T follicular helper cell (primary cell): ENCODE measurements around the gene ARHGAP15.

Experiments
- DNase-seq: peaks from one replicate; pipeline ENCODE4 v3.0.0-alpha.2; 2020; ENCODE audit warnings: low read depth

Gene ARHGAP15

DNA sequence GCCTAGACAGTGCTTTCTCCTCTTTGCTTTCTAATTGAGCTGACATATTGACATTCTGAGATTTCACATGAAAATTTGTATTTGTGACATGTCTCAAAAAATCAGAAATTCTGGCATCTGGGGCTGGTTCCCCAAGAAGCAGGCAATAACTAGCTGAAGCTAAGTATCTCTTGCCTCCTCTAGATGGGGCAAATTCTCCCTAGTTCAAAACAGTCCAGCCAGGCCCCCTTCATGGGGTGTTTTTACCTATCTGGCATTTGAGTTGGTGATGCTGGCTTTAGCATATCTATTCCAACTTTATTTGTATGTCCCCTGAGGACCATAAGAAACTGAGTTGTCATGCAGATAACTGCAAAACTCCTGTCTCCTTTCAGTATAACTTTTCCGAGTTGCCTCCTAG, 39.9 kb downstream of the ARHGAP15 start:
- no peak for DNase-seq

DNA sequence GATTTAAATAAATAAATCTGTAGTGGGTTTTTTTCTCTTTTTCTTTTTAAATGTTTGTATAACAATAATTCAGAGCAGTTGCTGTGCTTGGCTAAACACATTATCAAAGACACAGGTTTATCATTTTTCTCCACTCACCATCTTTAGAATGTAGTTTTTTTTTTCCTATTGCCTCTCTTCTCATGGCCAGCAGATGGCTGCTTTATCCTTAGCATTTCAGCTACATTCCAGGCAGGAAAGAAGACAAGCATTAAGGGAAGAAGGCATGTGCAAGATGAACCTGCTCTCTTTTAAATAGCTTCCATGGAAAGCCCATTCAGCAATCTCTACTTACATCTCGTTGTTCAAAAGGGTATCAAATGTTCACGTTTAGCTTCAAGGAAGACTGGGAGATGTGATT, 42.6 kb downstream of the ARHGAP15 start:
- DNase-seq, result no peak

DNA sequence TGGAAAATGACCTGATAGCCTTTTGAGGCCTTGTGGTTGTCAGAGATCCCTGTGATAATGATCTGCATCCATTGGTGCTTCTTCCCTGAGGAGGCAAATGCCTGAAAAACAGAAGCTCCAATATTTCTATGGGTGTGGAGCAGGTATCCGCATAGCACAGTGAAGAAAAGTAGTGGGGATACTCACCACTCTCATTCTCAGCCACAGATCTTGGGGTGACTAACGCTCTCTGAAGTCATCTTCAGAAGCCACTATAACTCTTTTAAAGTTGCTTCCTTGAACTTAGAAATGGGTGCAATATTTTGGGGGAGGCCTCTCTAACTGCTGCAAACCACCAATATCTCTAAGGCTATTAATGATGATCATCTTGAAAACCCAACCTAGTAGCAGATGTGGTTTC, 46.2 kb downstream of the ARHGAP15 start:
- DNase-seq, result no peak

DNA sequence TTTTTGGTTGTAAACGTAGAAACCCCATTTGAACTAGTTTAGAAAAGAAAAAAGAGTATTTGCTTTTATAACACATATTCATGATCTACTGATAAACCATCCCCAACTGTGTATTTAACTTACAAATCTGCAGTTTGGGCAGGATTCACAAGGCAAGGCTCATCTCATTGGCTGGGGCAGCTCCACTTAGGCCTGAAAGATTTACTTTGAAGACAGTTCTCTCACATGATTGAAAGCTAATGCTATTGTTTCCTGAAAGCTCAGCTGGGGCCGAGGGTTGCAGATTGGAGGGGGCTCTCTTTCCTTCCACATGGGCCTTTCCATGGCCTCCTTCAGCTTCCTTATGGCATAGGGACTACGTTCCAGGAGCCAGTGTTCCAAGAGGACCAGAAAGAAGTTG, 47.4 kb downstream of the ARHGAP15 start:
- no peak for DNase-seq

DNA sequence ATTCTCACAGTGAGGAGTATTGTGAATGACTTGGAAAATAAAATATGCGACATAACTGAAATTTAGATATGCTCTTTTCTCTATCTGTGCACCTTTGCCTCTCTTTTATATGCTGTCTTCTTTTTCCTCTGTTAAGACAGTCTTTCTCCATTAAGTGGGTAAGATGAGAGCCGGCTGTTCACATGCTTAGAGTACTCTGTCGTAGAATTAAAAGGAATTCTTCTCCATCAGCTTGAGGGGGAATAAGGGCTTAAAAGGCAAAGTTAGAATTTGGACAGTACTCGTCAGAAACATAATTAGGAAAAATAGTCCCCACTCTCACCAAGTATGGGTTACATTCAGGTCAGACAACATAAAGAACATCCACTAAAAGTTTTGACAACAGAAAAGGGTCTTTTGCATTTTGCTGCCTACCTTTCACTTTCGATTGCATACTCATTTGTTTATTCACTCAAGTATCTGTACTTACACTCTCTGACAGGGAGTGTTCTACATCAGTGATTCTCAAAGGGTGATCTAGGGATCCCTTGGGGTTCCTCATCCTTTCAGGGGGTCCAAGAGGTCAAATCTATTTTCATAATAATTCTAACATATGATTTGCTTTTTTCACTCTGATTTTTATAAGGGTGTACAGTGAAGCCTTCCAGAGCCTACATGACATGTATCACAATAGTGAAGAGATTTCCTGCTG, 48.0 kb downstream of the ARHGAP15 start:
- DNase-seq, result no peak

DNA sequence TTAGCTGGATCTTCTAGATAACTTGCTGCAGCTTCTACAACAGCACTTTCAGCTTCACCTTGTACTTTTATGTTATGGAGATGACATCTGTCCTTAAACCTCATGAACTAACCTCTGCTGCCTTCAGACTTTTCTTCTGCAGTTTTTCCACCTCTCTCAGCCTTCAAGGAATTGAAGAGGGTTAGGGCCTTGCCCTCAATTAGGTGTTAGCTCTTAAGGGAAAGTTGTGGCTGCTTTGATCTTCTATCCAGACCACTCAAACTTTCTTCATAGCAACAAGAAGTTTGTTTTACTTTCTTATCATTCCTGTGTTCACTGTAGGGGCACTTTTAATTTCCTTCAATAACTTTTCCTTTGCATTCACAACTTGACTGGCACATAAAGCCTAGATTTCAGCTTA, 52.3 kb downstream of the ARHGAP15 start:
- no peak for DNase-seq

DNA sequence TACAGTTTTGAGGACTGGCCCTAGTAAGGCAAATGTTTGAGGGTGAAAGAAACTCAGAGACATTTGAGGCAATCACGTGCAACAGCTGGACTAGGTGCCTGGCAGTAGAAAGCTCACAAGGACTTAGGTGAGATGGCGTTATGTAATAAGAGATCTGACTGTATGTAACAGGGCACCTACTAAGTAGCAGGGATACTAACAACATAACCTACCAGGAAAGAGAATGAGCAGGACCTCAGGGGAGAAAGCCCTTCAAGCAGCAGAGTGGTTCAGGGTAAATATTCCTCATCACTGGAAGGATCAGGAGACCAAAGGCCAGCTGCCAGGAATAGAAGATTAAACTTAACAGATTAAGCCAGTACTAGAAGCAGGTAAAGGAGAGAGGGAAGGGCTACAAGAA, 53.4 kb downstream of the ARHGAP15 start:
- DNase-seq, result no peak

DNA sequence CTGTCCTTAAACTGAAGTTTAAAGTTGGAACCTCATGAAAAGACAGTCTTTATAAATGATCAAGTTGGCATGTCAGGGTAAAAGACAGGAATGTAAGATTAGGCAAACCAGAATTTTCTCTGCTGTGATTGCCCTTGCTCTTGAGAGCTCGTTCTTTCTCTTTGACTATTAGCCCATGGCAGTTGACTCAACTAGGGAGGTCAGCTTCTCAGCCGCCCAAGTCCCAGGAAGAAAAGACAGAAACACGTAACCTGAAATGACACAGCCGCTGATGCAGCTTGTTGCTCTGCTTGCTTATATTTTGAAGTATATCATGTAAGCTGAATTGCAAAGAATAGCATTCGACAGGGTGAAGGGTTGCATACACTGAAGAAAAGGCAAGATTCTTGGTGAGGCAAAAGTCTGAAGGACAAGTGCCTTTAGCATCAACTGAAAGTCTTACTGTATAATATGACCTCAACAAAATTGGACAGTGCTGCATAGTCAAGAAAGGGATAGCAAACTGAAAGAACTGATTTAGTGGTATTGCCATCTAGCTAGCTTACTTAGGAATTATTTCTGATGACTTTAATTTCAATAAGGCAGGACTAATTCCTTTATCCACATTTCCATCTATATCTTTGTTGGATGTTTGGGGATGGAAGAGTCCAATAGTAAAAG, 54.7 kb downstream of the ARHGAP15 start:
- DNase-seq, result no peak

DNA sequence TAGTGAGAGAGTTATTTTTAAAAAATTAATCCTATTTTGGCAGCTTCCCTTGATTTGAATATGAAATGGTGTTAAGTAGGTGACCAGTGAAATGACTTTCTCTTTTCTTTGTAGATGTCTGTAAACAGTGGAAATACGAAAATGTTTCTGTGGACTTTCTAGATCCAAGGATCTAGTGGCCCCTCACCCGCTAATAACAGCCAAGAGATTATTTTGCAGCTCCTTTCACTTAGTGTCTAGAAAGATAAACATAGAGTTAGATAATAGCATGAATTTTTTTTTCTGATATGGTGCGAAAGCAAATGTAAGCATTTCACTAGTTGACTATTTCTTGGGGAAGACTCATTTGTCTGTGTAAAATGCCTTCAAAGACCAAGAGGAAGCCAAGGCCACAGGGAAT, 57.7 kb downstream of the ARHGAP15 start:
- no peak for DNase-seq

DNA sequence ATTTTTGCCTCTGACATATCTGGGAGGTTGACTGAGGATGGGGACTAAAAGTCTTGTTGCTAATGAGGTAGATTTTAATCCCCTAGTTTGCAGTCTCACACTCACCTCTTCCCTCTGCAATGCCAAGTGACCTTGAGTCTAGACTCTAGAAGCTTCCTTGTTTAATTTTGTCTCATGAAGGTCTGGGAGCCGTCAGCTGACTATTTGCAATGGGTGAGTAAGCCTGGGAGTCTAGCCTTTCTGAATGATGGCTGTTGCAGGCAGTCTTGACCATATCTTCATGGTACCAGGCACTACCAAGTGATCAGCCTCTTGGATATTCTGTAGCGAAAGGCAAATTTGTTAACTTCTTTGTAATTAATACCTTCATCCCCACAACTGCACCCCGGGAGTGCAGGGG, 61.2 kb downstream of the ARHGAP15 start:
- DNase-seq, result no peak

DNA sequence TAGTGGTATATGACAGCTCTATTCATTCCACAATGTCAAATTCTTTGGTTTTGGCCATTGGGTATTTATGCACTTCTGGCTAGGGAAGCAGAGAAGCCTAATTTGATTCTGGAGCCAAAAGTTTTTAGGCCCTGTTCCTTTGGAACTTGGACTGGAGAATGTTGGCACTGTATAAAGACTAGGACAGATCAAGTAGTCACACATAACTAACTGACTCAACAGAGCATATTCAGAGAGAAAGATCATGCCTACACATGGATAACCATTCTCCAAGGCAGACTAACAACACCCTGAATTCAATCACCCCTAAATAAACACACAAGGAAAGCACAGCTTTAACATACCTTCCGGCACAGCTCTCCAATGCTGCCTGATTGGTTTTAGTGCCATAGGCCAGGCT, 62.9 kb downstream of the ARHGAP15 start:
- no peak for DNase-seq

DNA sequence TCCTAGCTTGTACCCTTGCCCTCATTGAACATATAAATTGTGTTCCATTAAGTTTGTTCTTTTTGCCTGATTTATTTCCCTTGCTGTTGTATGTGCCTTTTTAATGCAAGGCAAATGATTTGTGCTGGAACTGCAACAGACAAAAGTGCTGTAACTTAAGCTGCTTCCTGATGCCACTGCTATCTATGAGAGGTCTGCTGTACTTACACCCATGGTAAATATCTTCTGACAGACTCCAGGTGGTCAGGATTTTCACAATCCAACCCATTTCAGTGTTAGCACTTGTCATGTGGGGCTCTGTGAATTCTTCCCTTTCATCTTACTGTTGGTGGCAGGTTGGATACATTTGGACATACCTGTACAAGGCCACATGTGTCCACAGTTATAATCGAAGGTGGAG, 63.5 kb downstream of the ARHGAP15 start:
- no peak for DNase-seq

DNA sequence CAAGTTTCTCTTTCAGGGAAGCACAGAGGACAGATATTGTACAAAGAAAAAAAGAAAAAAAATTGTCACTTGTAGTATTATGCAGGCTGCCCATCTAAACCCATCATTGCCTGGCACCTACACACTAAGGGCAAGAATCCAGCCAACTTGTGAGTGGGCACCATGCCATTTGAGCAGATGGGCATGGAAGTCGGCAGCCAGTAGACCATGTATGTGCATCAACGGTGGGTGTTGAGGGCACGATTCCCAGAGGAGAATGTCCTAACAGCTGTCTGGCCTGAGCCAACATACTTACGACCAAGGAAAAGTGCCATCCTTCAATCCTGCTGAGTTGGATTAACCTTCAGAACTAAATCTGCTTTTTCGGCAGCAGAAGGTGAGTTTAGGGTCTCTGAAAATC, 63.9 kb downstream of the ARHGAP15 start:
- no peak for DNase-seq

DNA sequence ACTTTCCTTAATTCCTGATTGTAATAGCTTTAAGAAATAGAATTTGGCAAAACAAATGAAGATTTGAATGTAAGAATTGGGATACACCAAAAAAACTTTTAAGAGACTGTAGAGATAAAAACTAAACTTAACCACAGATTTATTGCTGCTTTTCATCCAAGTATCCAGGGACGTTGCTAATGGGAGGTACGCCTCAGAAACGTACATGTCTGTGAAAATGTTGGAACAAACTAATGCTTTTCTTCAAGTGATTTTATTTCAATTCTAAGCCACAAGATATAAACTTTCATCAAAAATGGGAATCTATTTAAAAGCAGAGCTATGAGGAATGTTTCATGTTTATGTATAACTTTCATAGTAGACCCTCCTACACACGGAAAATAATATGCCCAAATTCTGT, 66.3 kb downstream of the ARHGAP15 start:
- DNase-seq, result no peak

DNA sequence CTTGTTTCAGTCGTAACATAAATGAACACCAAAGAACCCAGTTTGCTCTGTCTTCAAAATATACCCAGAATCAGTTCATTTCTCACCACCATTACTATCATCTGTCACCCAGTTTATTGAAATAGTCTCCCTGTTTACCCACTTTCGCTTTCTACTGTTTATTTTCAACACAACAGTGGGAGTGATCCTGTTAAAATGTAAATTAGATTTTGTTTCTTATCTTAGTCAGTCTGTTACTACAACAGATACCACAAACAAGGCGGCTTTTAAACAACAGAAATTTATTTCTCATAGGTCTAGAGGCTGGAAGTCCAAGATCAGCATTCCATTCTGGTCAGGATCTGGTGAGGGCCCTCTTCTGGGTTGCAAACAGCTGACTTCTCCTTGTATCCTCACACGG, 74.8 kb downstream of the ARHGAP15 start:
- DNase-seq, result no peak

DNA sequence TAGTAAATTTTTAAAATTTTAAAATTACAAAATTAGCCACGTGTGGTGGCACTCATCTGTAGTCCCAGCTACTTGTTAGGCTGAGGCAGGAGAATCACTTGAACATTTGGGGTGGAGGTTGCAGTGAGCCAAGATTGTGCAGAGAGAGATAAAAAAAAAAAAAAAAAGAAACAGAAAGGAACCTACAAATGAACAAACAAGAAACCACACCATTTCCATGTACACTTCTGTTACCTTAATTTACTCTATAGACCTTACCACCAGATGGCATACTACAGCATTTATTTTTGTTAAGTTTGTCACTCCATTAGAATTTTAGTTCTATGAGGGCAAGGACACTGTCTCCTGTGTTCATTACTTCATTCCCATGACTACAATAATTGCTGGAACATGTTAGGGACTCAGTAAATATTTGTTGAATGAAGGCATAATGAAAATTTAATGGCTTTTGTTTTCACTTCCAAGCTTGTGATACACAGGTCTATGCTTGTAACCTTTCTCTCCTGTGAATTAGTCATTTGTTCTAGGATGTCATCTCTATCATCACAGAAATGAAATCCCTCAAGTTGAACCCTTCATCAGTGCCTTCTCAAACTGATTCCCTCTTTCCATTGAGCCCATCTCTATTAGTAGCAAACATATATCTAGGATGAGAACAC, 76.0 kb downstream of the ARHGAP15 start:
- DNase-seq, result no peak

DNA sequence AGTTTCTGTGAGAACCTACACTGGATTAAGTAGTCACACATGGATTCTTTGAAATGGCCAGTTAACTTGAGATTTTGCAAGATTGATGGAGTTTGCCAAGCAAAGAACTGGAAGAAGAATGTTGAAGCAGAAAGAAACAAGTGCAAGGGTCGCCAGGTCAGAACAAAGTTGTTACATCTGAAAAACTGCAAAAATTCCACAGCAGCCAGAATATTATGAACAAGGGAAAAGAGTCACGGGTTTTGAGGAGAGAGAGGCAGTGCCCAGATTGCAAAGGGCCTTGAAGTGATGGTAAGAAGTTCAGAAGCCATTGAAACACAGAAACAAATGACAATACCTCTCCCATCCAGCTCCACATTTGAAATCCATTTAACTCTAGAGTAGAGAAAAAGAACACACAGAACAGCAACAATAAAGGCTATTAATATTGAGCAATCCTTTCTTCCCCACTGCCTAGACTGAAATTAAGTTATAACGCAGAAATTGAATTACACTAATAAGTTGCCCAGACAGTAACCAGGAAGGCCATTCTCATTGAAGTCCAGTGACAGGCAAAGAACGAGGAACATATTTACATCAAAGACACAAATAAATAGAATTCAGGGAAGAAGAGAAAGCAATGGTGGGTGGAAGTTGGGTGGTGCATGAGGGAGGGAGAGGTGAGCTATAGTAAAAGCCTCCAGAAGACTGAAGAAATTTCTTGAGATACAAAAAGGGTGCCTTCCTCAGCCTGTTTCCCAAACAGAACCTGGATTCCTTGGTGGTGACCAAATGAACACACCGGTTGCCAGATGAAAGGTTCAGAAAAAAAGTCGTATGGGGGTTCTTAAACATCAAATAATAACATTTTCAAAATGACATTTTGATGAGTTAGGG, 80.6 kb downstream of the ARHGAP15 start:
- no peak for DNase-seq

DNA sequence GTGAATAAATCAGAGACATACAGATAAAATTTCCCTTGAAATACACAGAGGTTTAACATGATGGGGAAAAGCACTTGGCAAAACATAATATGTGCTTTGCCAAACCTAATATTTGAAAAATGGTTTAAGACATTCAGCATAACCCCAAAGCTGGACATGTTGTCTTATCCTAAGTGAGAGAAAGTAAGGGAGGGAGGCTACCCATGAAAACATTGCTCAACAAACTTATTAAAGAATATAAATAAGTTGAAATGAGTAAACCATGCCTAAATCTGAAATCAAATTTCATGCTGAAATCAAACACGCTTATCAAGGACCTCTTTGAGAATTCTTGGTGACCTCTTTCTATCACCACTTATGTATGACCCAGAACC, 81.2 kb downstream of the ARHGAP15 start:
- no peak for DNase-seq

DNA sequence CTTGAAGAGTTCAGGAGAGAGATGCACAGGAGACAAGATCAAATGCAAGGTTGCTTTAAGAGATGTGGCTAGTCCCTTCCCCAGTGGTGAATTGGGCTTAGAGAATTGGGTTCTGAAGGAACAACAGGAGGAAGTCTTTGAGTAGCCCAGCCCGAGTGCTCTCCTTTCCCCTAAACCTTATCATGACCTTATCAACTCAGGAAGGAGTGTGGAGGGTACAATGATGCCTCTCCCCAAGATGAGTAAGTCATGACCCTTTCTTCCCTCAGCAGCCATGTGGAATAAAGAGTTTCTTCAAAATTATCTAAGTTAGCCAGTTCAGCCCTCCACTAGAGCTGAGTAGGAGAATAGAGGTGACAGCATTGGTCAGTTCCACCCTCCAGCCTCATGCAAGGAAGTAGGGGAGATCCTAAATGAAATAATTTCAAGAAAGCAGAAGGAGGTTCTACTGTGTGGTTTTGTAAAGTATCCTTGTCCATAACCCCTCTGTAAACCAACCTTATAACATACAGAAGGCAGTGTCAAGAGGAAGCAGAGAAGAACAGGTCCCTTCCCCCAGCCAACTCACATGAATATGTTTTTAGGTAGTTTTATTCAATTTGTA, 88.4 kb downstream of the ARHGAP15 start:
- no peak for DNase-seq

DNA sequence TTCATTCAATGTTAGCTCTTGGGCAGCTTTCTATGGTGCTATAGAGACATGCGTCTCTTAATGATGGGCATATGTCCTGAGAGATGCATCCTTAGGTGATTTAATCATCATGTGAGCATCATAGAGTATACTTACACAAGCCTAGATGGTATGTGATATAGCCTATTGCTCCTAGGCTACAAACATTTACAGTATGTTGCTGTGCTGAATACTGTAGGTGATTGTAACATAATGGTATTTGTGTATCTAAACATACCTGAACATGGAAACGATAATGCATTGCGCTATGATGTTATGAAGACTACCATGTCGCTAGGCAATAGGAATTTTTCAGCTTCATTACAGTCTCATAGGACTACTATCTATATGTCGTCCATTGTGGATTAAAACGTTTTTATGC, 89.4 kb downstream of the ARHGAP15 start:
- DNase-seq, result no peak

DNA sequence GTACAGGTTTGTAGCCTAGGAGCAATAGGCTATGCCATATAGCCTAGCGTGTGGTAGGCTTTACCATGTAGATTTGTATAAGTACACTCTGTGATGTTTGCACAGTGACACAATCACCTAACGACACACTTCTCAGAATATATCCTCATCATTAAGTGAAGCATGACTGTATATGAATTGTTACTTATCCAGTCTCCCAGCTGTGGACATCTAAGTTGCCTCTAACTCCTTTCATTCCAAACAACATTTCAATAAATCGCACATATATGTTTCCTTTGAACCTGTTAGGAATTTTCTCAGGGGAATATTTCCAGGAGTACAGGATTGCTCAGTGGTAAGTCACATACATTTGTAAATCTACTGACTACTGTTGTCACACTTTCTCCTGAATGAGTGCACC, 90.0 kb downstream of the ARHGAP15 start:
- DNase-seq, result no peak

DNA sequence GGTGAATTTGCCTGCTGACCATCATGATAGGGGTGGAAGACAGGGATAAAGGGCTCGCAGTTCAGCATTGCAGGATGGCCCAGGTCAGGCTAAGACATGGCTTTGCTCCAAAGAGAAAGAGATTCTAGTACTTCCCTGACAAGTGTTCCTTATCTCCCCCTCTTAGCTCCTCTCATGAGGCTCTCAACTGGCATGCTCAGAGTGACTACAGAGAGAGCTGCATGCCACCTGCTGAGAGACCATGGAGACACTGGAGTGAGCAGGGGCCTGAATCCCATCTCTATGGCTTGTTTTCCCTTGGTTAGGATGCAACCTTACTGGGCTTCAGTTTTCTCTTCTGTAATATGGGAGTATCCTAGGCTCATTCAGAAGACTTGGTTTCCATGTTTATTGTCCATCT, 94.3 kb downstream of the ARHGAP15 start:
- DNase-seq, result no peak
